ENCODE results near the gene CDK3. TPM values are rescaled to one million over a fixed set of nuclear protein-coding genes. Genes with fewer than 3 reads are reported as not detected.

Gene CDK3
- total and polyA plus RNA-seq, 9 of the 15 experiments (the other 6 are each of a cell fraction or from before 2014, with no cell fraction given), result 0.55 to 8.2 (median 4.7) TPM

DNA sequence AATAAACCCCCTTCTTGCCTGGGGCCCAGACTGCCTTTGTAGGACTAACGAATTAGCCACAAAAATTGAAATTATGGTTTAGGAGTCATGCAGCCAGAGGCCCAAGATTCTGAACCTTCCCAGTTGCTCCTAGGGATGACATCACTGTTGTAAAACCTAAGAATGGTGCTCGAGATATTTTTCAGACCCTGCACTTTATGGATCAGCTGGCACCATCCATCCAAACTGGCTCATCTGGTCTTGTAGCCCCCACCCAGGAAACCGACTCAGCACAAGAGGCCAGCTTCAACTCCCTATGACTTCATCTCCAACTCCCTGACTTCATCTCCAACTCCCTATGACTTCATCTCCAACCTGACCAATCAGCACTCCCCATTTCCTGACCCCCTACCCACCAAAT is 37.4 kb downstream of the CDK3 start:
- H4K20me1 ChIP-seq (replicated peaks; ENCODE audit: control insufficient read depth, insufficient read depth, low read length), result 0 out of 2 replicates have a peak, but pooled peaks cover 9% of the 10 kb centered on the region
- H2AFZ ChIP-seq (ENCODE audit: low read depth, low read length), result no peak overlapping the region
- H3K4me2 ChIP-seq (ENCODE audit: insufficient read depth, low read length), result no peak overlapping the region
- H3K27ac ChIP-seq (ENCODE audit: extremely low read depth, low read depth, low read length), result no peak overlapping the region
- ChIA-PET CTCF (ENCODE audit: low intra/inter-chr PET ratio) (no interaction called here), POLR2A (interaction anchor here (1.1 to 1.5 kb wide), 3 partner anchors 9 to 12 kb away, joined by 3 to 4 read pairs (median 3); no protein-coding TSS in a partner anchor)
- no peaks in the 10 kb centered on the region for H3K27me3 ChIP-seq (ENCODE audit: control insufficient read depth in 2 of 2, insufficient read depth in 2 of 2, low read length in 2 of 2)
- no peak overlapping the region for H3K9ac ChIP-seq (ENCODE audit: insufficient read depth in 1 of 2, low read depth in 2 of 2, low read length in 2 of 2)
- no peak for FAIRE-seq
- in situ Hi-C loops (cut with MboI) (no loop called here), intact Hi-C loops (cut with micrococcal nuclease) (no loop called here)
- no peaks in the 10 kb centered on the region; a peak in 1 of 5 replicates for H3K4me1 ChIP-seq (replicated peaks in 1 of 2; ENCODE audit: control insufficient read depth in 2 of 2, insufficient read depth in 2 of 2, low read length in 2 of 2)
- peaks cover 51% of the 10 kb centered on the region; the same call in 2 of the 3 replicates for H3K36me3 ChIP-seq (ENCODE audit: control insufficient read depth, insufficient read depth, low read length)
- BruUV-seq (replicated peaks), result no TSS peak
- DNase-seq (ENCODE audit: extremely low read depth in 1 of 4, low spot score in 3 of 4), result no peak
- no peaks in the 10 kb centered on the region for H3K79me2 ChIP-seq (ENCODE audit: control insufficient read depth, insufficient read depth, low read length)
- ATAC-seq, result no peak
- no peaks in the 10 kb centered on the region for H3K9me3 ChIP-seq (replicated peaks; ENCODE audit: control insufficient read depth, insufficient read depth, low read depth, low read length)
- no peak overlapping the region for H3K4me3 ChIP-seq
- no peaks in the 10 kb centered on the region for H3K9me1 ChIP-seq (ENCODE audit: control insufficient read depth, insufficient read depth, low read length)
- 70% methylated on average over 3 of the region's 3 CpGs for WGBS (ENCODE audit: insufficient coverage, low coverage, missing lambda C conversion rate)
- TF ChIP-seq RFX5 (IDR thresholded peaks at IDR 0.05; ENCODE audit: low read depth, low read length) (no peak), NCOA1 (IDR thresholded peaks at IDR 0.05; ENCODE audit: low read depth) (peak; percentile 42; the same call in 1 of the 2 replicates), ATF1 (CRISPR knock-in tag; IDR thresholded peaks at IDR 0.05) (no peak), ATF1 (tag; IDR thresholded peaks at IDR 0.05) (peak; percentile 58), HLTF (IDR thresholded peaks at IDR 0.05) (no peak), POLR2B (IDR thresholded peaks at IDR 0.05; ENCODE audit: low read depth, partially characterized antibody) (peak; percentile 37), TAF15 (IDR thresholded peaks at IDR 0.05; ENCODE audit: low read depth, low read length) (no peak), RUNX1 (IDR thresholded peaks at IDR 0.05; ENCODE audit: low read depth) (no peak), ZZZ3 (IDR thresholded peaks at IDR 0.05) (no peak), CREB1 (IDR thresholded peaks at IDR 0.05) (peak; percentile 75), CREB1 (CRISPR knock-in tag; IDR thresholded peaks at IDR 0.05) (no peak), MTA3 (IDR thresholded peaks at IDR 0.05; ENCODE audit: borderline replicate concordance) (peak; percentile 27; the same call in 1 of the 2 replicates), NFIC (IDR thresholded peaks at IDR 0.05) (no peak), POLR2A (conservative IDR thresholded peaks at IDR 0.05) (peak; percentile 50; the same call in 1 of the 2 replicates), SUPT5H (IDR thresholded peaks at IDR 0.05) (peak; percentile 45), HDAC2 (IDR thresholded peaks at IDR 0.05) (no peak), CREM (IDR thresholded peaks at IDR 0.05; ENCODE audit: low read depth) (peak; percentile 75), ZNF175 (CRISPR knock-in tag; IDR thresholded peaks at IDR 0.05; ENCODE audit: low read depth) (no peak)
- TF ChIP-seq, protein P1, sequence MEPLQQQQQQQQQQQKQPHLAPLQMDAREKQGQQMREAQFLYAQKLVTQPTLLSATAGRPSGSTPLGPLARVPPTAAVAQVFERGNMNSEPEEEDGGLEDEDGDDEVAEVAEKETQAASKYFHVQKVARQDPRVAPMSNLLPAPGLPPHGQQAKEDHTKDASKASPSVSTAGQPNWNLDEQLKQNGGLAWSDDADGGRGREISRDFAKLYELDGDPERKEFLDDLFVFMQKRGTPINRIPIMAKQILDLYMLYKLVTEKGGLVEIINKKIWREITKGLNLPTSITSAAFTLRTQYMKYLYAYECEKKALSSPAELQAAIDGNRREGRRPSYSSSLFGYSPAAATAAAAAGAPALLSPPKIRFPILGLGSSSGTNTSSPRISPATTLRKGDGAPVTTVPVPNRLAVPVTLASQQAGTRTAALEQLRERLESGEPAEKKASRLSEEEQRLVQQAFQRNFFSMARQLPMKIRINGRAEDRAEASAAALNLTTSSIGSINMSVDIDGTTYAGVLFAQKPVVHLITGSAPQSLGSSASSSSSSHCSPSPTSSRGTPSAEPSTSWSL (CRISPR knock-in tag; IDR thresholded peaks at IDR 0.05; ENCODE audit: borderline replicate concordance), result no peak
- TF ChIP-seq, protein P2, sequence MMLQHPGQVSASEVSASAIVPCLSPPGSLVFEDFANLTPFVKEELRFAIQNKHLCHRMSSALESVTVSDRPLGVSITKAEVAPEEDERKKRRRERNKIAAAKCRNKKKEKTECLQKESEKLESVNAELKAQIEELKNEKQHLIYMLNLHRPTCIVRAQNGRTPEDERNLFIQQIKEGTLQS (IDR thresholded peaks at IDR 0.05), result peak; percentile 24; the same call in 1 of the 2 replicates
- TF ChIP-seq, protein P2 (CRISPR knock-in tag; conservative IDR thresholded peaks at IDR 0.05), result no peak
- TF ChIP-seq, protein P3, sequence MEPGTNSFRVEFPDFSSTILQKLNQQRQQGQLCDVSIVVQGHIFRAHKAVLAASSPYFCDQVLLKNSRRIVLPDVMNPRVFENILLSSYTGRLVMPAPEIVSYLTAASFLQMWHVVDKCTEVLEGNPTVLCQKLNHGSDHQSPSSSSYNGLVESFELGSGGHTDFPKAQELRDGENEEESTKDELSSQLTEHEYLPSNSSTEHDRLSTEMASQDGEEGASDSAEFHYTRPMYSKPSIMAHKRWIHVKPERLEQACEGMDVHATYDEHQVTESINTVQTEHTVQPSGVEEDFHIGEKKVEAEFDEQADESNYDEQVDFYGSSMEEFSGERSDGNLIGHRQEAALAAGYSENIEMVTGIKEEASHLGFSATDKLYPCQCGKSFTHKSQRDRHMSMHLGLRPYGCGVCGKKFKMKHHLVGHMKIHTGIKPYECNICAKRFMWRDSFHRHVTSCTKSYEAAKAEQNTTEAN (CRISPR knock-in tag; IDR thresholded peaks at IDR 0.05), result no peak
- TF ChIP-seq, protein P4, sequence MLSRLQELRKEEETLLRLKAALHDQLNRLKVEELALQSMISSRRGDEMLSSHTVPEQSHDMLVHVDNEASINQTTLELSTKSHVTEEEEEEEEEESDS (CRISPR knock-in tag; IDR thresholded peaks at IDR 0.05), result no peak

Measured in K562 (cell line).